IMR-90 (cell line): ENCODE results near the gene SLC25A25. TPM values are rescaled to one million over a fixed set of nuclear protein-coding genes. Genes with fewer than 3 reads are reported as not detected.

ENCODE experiments used
- ATAC-seq: fragments of 200-7000 bp; cut with Tn5 transposase; 2 replicates; pipeline ENCODE4 v1.9.1; 2020; ENCODE audit warnings: low read depth, mild to moderate bottlenecking, moderate library complexity
- BruUV-seq: library from RNA; stranded (reverse); fragments of 400-500 nt; replicated peaks from 2 replicates; lab custom pipeline; 2021; lab: Mats Ljungman, UMichigan
- CTCF ChIA-PET: fragments of 300-600 bp; formaldehyde crosslinking; extraction: SDS; loops from one replicate; lab custom pipeline; 2021; ENCODE audit warnings: antibody characterized with exemption; lab: Yijun Ruan, JAX
- POLR2A ChIA-PET: fragments of 300-600 bp; sonication (Branson Sonifier 250); formaldehyde crosslinking; loops from one replicate; lab custom pipeline; 2022; ENCODE audit warnings: antibody characterized with exemption; ENCODE audit not compliant: unreplicated experiment; lab: Charles Lee
- DNase-seq: peaks from one replicate; pipeline ENCODE4 v3.0.0; 2013
- H2AFZ ChIP-seq: replicated peaks from 2 replicates; pipeline ENCODE3; 2013; ENCODE audit warnings: low read length, mild to moderate bottlenecking; ENCODE audit not compliant: poor library complexity
- H2AK5ac ChIP-seq: 2 replicates; pipeline ENCODE4 v1.6.1; 2013; ENCODE audit warnings: low read depth, low read length, inconsistent platforms
- H2AK9ac ChIP-seq: replicated peaks from 2 replicates; pipeline ENCODE3; 2013; ENCODE audit warnings: mild to moderate bottlenecking, low read depth, low read length, moderate library complexity; ENCODE audit not compliant: poor library complexity
- H2BK120ac ChIP-seq: 2 replicates; pipeline ENCODE4 v1.6.1; 2013; ENCODE audit warnings: low read depth, low read length, inconsistent platforms
- H2BK15ac ChIP-seq: 3 replicates; pipeline ENCODE4 v1.6.1; 2013; ENCODE audit warnings: low read depth, low read length, inconsistent platforms
- H2BK20ac ChIP-seq: 2 replicates; pipeline ENCODE4 v1.6.1; 2013; ENCODE audit warnings: low read depth, mild to moderate bottlenecking, inconsistent platforms, low read length, moderate library complexity
- H2BK5ac ChIP-seq: 2 replicates; pipeline ENCODE4 v1.6.1; 2013; ENCODE audit warnings: mild to moderate bottlenecking, low read depth, low read length, inconsistent platforms; ENCODE audit not compliant: poor library complexity, severe bottlenecking
- H3K14ac ChIP-seq: replicated peaks from 2 replicates; pipeline ENCODE4 v1.6.1; 2013; ENCODE audit warnings: low read depth, low read length, inconsistent platforms
- H3K18ac ChIP-seq: 2 replicates; pipeline ENCODE4 v1.6.1; 2013; ENCODE audit warnings: low read depth, low read length, control low read depth
- H3K23ac ChIP-seq: 2 replicates; pipeline ENCODE4 v1.6.1; 2013; ENCODE audit warnings: low read depth, low read length, inconsistent platforms
- H3K27ac ChIP-seq: 2 replicates; pipeline ENCODE4 v1.5.1; 2013; ENCODE audit warnings: mild to moderate bottlenecking, control low read depth, low read length; ENCODE audit not compliant: insufficient read depth
- H3K27me3 ChIP-seq: 2 replicates; pipeline ENCODE4 v1.6.1; 2013; ENCODE audit warnings: low read length; ENCODE audit not compliant: control insufficient read depth, insufficient read depth
- H3K36me3 ChIP-seq: 2 replicates; pipeline ENCODE4 v1.6.1; 2013; ENCODE audit warnings: low read length, mixed read lengths; ENCODE audit not compliant: control insufficient read depth, insufficient read depth
- H3K4ac ChIP-seq: 2 replicates; pipeline ENCODE4 v1.6.1; 2013; ENCODE audit warnings: low read depth, low read length, inconsistent platforms
- H3K4me1 ChIP-seq: 2 replicates; pipeline ENCODE4 v1.6.1; 2013; ENCODE audit warnings: low read length, mixed read lengths; ENCODE audit not compliant: control insufficient read depth, insufficient read depth
- H3K4me2 ChIP-seq: 2 replicates; pipeline ENCODE4 v1.6.1; 2013; ENCODE audit warnings: low read depth, mild to moderate bottlenecking, control low read depth, low read length, moderate library complexity
- H3K4me3 ChIP-seq: 2 replicates; pipeline ENCODE4 v1.5.1; 2013; ENCODE audit warnings: low read depth, mild to moderate bottlenecking, control low read depth, low read length, moderate library complexity; ENCODE audit not compliant: insufficient read depth
- H3K56ac ChIP-seq: 2 replicates; pipeline ENCODE4 v1.6.1; 2013; ENCODE audit warnings: low read length, inconsistent platforms; ENCODE audit not compliant: insufficient read depth; ENCODE audit errors: extremely low read depth
- H3K79me1 ChIP-seq, 2 experiments: 2 replicates each; pipeline ENCODE4 v1.6.1; 2013; ENCODE audit warnings: low read length in 2 of 2, inconsistent platforms in 1 of 2, low read depth in 1 of 2
- H3K9ac ChIP-seq: 2 replicates; pipeline ENCODE4 v1.6.1; 2013; ENCODE audit warnings: low read depth, low read length, control low read depth
- H3K9me1 ChIP-seq: 2 replicates; pipeline ENCODE4 v1.6.1; 2013; ENCODE audit warnings: low read length, inconsistent platforms; ENCODE audit not compliant: insufficient read depth
- H3K9me3 ChIP-seq: 2 replicates; pipeline ENCODE4 v1.6.1; 2013; ENCODE audit warnings: low read length; ENCODE audit not compliant: control insufficient read depth, insufficient read depth
- H4K20me1 ChIP-seq: 2 replicates; pipeline ENCODE4 v1.6.1; 2013; ENCODE audit warnings: low read length, inconsistent platforms; ENCODE audit not compliant: insufficient read depth
- H4K5ac ChIP-seq: 2 replicates; pipeline ENCODE4 v1.6.1; 2013; ENCODE audit warnings: mild to moderate bottlenecking, low read depth, low read length, control low read depth
- H4K8ac ChIP-seq, 2 experiments: 2 replicates each; pipeline ENCODE4 v1.6.1; 2013; ENCODE audit warnings: low read depth in 2 of 2, low read length in 2 of 2, control low read depth in 1 of 2, inconsistent platforms in 1 of 2
- H4K91ac ChIP-seq: 2 replicates; pipeline ENCODE4 v1.6.1; 2013; ENCODE audit warnings: low read depth, low read length, inconsistent platforms; ENCODE audit not compliant: insufficient read depth
- CTCF ChIP-seq: conservative IDR thresholded peaks from 2 replicates; pipeline ENCODE4 v1.5.1; 2012; ENCODE audit warnings: mild to moderate bottlenecking, low read depth, low read length, improper control_type of control experiment
- ELK1 ChIP-seq: fragments of 150-350 bp; IDR thresholded peaks from 2 replicates; pipeline ENCODE4 v1.6.1; 2016; ENCODE audit warnings: low read depth, mild to moderate bottlenecking, low read length, moderate library complexity, borderline replicate concordance
- FOS ChIP-seq: fragments of 150-350 bp; IDR thresholded peaks from 2 replicates; pipeline ENCODE4 v1.6.1; 2016; ENCODE audit warnings: low read depth, low read length
- MXI1 ChIP-seq: IDR thresholded peaks from 2 replicates; pipeline ENCODE4 v1.6.1; 2012; ENCODE audit warnings: low read depth, mild to moderate bottlenecking, low read length, moderate library complexity, borderline replicate concordance
- POLR2A ChIP-seq: IDR thresholded peaks from 2 replicates; pipeline ENCODE4 v1.6.1; 2012; ENCODE audit warnings: mild to moderate bottlenecking, low read depth, low read length
- SMC3 ChIP-seq: fragments of 150-350 bp; IDR thresholded peaks from 2 replicates; pipeline ENCODE4 v1.6.1; 2016; ENCODE audit warnings: low read depth, mild to moderate bottlenecking, antibody characterized with exemption, low read length, moderate library complexity
- WGBS, 2 experiments: methylation state at CpG; one replicate each; pipeline versions ENCODE4 v1.1.5 to v1.1.7; 2013; ENCODE audit warnings: missing lambda C conversion rate in 2 of 2; ENCODE audit not compliant: insufficient read length in 1 of 2; ENCODE audit errors: extremely low coverage in 2 of 2; 5-methylcytosine and 5-hydroxymethylcytosine counted together
- dilution Hi-C: fragments of 300-500 bp; cut with HindIII; formaldehyde crosslinking; loops from one replicate; pipeline ENCODE4 v1.14.3; 2018; ENCODE audit warnings: low sequenced_read_pairs; ENCODE audit not compliant: unreplicated experiment
- in situ Hi-C: fragments of 300-500 bp; cut with MboI; formaldehyde crosslinking; loops from 3 replicates; pipeline ENCODE4 v1.14.3; 2019; ENCODE audit warnings: low sequenced_read_pairs, inconsistent platforms, mixed read lengths
- intact Hi-C: fragments of 100-400 bp; cut with micrococcal nuclease; formaldehyde crosslinking; loops from 2 replicates; pipeline ENCODE4 v1.10.0; 2022
- polyA plus RNA-seq, 3 experiments: library from polyadenylated mRNA; depleted of rRNA; stranded (reverse); fragments of >200 nt; gene quantifications; 2 replicates each; pipeline ENCODE4 v1.2.3, GENCODE V29; 2012; ENCODE audit warnings: low replicate concordance in 1 of 3
- total RNA-seq: library from RNA; depleted of rRNA; stranded (reverse); fragments of >200 nt; gene quantifications from 2 replicates; pipeline ENCODE4 v1.2.3, GENCODE V29; 2012

Gene SLC25A25
- total and polyA plus RNA-seq, 2 of the 4 experiments (the other 2 are of a cell fraction) = 14.0 to 17.9 TPM

- Histone ChIP-seq H2AK9ac (no peak overlapping the region), H2BK20ac (no peak overlapping the region), H3K79me1 (peaks cover 0 to 67% of the 10 kb centered on the region in 2 experiments; a peak in 2 of 4 replicates), H3K27me3 (no peaks in the 10 kb centered on the region), H3K4me2 (no peak overlapping the region), H2BK5ac (no peak overlapping the region), H2AK5ac (no peak overlapping the region), H3K56ac (no peak overlapping the region), H3K36me3 (no peaks in the 10 kb centered on the region), H4K91ac (no peak overlapping the region; the same call in 1 of the 2 replicates), H3K4me3 (no peak overlapping the region), H3K27ac (peak overlapping the region; percentile 79; the same call in 1 of the 2 replicates), H4K20me1 (peaks cover 11% of the 10 kb centered on the region), H3K4me1 (peaks cover 32% of the 10 kb centered on the region), H3K9me3 (no peaks in the 10 kb centered on the region), H3K9ac (no peak overlapping the region), H3K9me1 (peaks cover 13% of the 10 kb centered on the region), H4K5ac (no peak overlapping the region; the same call in 1 of the 2 replicates), H3K14ac (no peak overlapping the region), H4K8ac (0 out of 4 replicates have a peak overlapping the region, but pooled peaks of 1 of the 2 experiments have one; percentile 55), H2BK120ac (no peak overlapping the region; the same call in 1 of the 2 replicates), H3K23ac (no peak overlapping the region), H2BK15ac (no peak overlapping the region), H2AFZ (no peak overlapping the region), H3K4ac (no peak overlapping the region), H3K18ac (peak overlapping the region; percentile 53)
- DNase-seq = no peak
- no CpG with 5 or more reads among the region's 5 CpGs for WGBS, 2 experiments
- in situ Hi-C loops (no loop called here), dilution Hi-C loops (no loop called here), intact Hi-C loops (loop anchor here (2.0 to 5.0 kb wide), 2 partner anchors 113 to 137 kb away; no protein-coding TSS in a partner anchor)
- no peak for ATAC-seq
- TF ChIP-seq FOS = no peak
- TF ChIP-seq SMC3 = no peak
- TF ChIP-seq ELK1 = no peak
- no peak for TF ChIP-seq MXI1
- TF ChIP-seq POLR2A = no peak
- no peak for TF ChIP-seq CTCF
- POLR2A ChIA-PET = interaction anchor here (0.6 to 0.7 kb wide), 2 partner anchors 18 to 750 kb away, joined by 4 to 5 read pairs; no protein-coding TSS in a partner anchor
- BruUV-seq = no TSS peak
- CTCF ChIA-PET = no interaction called here
Observed at GRCh38 chr9:128080206-128080605, 12.2 kb downstream of the SLC25A25 start.
